AG04449 (cell line): Measurements from ENCODE around the gene PDE9A.

ENCODE experiments used
- CTCF ChIA-PET: fragments of 350-600 bp; formaldehyde crosslinking; extraction: SDS; loops from one replicate; lab custom pipeline; 2021; ENCODE audit warnings: antibody characterized with exemption; lab: Yijun Ruan, JAX
- POLR2A ChIA-PET: fragments of 400-600, 350-600 bp; formaldehyde crosslinking; extraction: SDS; loops from one replicate; lab custom pipeline; 2020; ENCODE audit warnings: antibody characterized with exemption, inconsistent platforms; lab: Yijun Ruan, JAX
- DNase-seq: peaks from one replicate; pipeline ENCODE4 v3.0.0-alpha.2; 2010; ENCODE audit warnings: low read depth, low spot score
- H3K4me3 ChIP-seq: 2 replicates; pipeline ENCODE4 v1.5.1; 2011; ENCODE audit warnings: low read depth, mild to moderate bottlenecking, control low read depth, low read length
- CTCF ChIP-seq: IDR thresholded peaks from one replicate; pipeline ENCODE4 v1.5.1; 2011; ENCODE audit warnings: mild to moderate bottlenecking, moderate library complexity, low read length, control low read depth, inconsistent platforms; ENCODE audit not compliant: insufficient read depth; ENCODE audit errors: missing control alignments

PDE9A gene

GRCh38 chr21:42616941-42617340, 36.5 kb upstream of the PDE9A start:
- ChIA-PET POLR2A (no interaction called here), CTCF (no interaction called here)
- no peak for DNase-seq
- no peak overlapping the region for H3K4me3 ChIP-seq
- no peak for TF ChIP-seq CTCF

GRCh38 chr21:42617486-42617885, 35.9 kb upstream of the PDE9A start:
- ChIA-PET CTCF (no interaction called here), POLR2A (no interaction called here)
- no peak for TF ChIP-seq CTCF
- no peak for DNase-seq
- H3K4me3 ChIP-seq, result no peak overlapping the region

GRCh38 chr21:42618707-42619102, 34.7 kb upstream of the PDE9A start:
- TF ChIP-seq CTCF, result no peak
- H3K4me3 ChIP-seq, result no peak overlapping the region
- CTCF ChIA-PET, result interaction anchor here (0.9 kb wide), 1 partner anchor 27 kb away, joined by 3 read pairs; no protein-coding TSS in a partner anchor
- POLR2A ChIA-PET, result no interaction called here
- DNase-seq, result no peak

GRCh38 chr21:42619166-42619565, 34.3 kb upstream of the PDE9A start:
- DNase-seq, result no peak
- no peak overlapping the region for H3K4me3 ChIP-seq
- POLR2A ChIA-PET, result no interaction called here
- CTCF ChIA-PET, result interaction anchor here (0.9 kb wide), 1 partner anchor 26 kb away, joined by 3 read pairs; no protein-coding TSS in a partner anchor
- TF ChIP-seq CTCF, result no peak

GRCh38 chr21:42619841-42620240, 33.6 kb upstream of the PDE9A start:
- CTCF ChIA-PET, result no interaction called here
- no peak overlapping the region for H3K4me3 ChIP-seq
- POLR2A ChIA-PET, result no interaction called here
- TF ChIP-seq CTCF, result no peak
- no peak for DNase-seq

- no peak overlapping the region for H3K4me3 ChIP-seq
- ChIA-PET POLR2A (no interaction called here), CTCF (no interaction called here)
- no peak for DNase-seq
- TF ChIP-seq CTCF, result no peak
These were observed 32.1 kb upstream of the PDE9A start for GRCh38 chr21:42621166-42621818.
